Heart right ventricle (tissue), 16 donors: ENCODE results near the gene ING5. TPM values are rescaled to one million over a fixed set of nuclear protein-coding genes. Genes with fewer than 3 reads are reported as not detected.

Experiments used
- ATAC-seq, 8 donors: fragments of 200-7000 bp; cut with Tn5 transposase; one replicate each; pipeline ENCODE4 v1.9.1; 2020; ENCODE audit warnings: mild to moderate bottlenecking in 8 of 8, moderate library complexity in 8 of 8, moderate number of reproducible peaks in 1 of 8
- DNase-seq, 2 donors: peaks; one replicate each; pipeline ENCODE4 v3.0.0-alpha.2; 2020
- H3K27ac ChIP-seq, 10 donors: fragments of 200-600 bp; sonication (generic) in 2 of 10; one replicate each; pipeline versions ENCODE4 v1.5.0 to v1.8.0; 2020 to 2022; ENCODE audit warnings: mild to moderate bottlenecking in 3 of 10
- H3K27me3 ChIP-seq, 7 donors: fragments of 200-600 bp; one replicate each; pipeline ENCODE4 v1.8.0; 2021 to 2022; ENCODE audit warnings: mild to moderate bottlenecking in 2 of 7
- H3K36me3 ChIP-seq, 9 donors: fragments of 200-600 bp; sonication (generic) in 1 of 9; one replicate each; pipeline versions ENCODE4 v1.5.0 to v1.8.0; 2020 to 2022; ENCODE audit warnings: mild to moderate bottlenecking in 2 of 9
- H3K4me1 ChIP-seq, 9 donors: fragments of 200-600 bp; sonication (generic) in 1 of 9; one replicate each; pipeline versions ENCODE4 v1.5.0 to v1.8.0; 2020 to 2022; ENCODE audit warnings: mild to moderate bottlenecking in 4 of 9
- H3K4me3 ChIP-seq, 10 donors: fragments of 200-600 bp; sonication (generic) in 2 of 10; one replicate each; pipeline versions ENCODE4 v1.5.0 to v1.8.0; 2020 to 2022; ENCODE audit warnings: mild to moderate bottlenecking in 7 of 10, moderate library complexity in 2 of 10
- H3K9me3 ChIP-seq, 11 donors: fragments of 200-600 bp in 10 of 11; sonication (generic) in 2 of 11; one replicate each; pipeline versions ENCODE4 v1.5.0 to v1.8.0; 2013 to 2022; ENCODE audit warnings: mild to moderate bottlenecking in 2 of 11, control low read depth in 1 of 11, moderate library complexity in 1 of 11
- WGBS, 2 donors: extraction: QIAGEN DNeasy Blood & Tissue Kit; methylation state at CpG; one replicate each; pipeline ENCODE4 v1.1.7; 2013; ENCODE audit warnings: inconsistent platforms in 1 of 2; 5-methylcytosine and 5-hydroxymethylcytosine counted together
- intact Hi-C, 10 donors: fragments of 100-400 bp; cut with DNase I; formaldehyde crosslinking; loops; one replicate each; pipeline versions ENCODE4 v1.11.1 to v1.14.2; 2022
- polyA plus RNA-seq, 2 donors: library from polyadenylated mRNA; stranded (reverse); fragments of 200-250 nt; gene quantifications; one replicate each; pipeline ENCODE4 v1.2.3, GENCODE V29; 2013
- total RNA-seq, 10 donors: library from RNA; stranded (reverse); fragmentation: NEBNext Ultra II Directional in 3 of 10; extraction: Animal tissue kit (Norgen Biotek cat#: 25700) in 3 of 10; gene quantifications; one replicate each; pipeline versions ENCODE4 v1.2.1 to v1.2.4, GENCODE V29; 2021 to 2023
- TF ChIP-seq, protein P1 (sequence below), 9 donors: fragments of 200-600 bp; sonication (generic) in 2 of 9; IDR thresholded peaks; one replicate each; pipeline versions ENCODE4 v1.5.0 to v1.8.0; 2021 to 2022; ENCODE audit warnings: antibody characterized with exemption in 9 of 9, mild to moderate bottlenecking in 5 of 9, moderate library complexity in 1 of 9
- donor health status: Arrhythmogenic right ventricular cardiomyopathy.
- donor health status: ischemic (EF 13 %, LVEDD 7.1; RV severe dilation, severe dysfunction).
- donor health status: healthy with polysubstance abuse.
- donor health status: DM: no; HTN: yes; CAD: no.
- donor health status: DM: no; HTN: no; CAD: no.
- donor health status: ischemic (EF 25% LVEDD 6.9; RV normal size, moderate dysfunction).
- donor health status: ischemic (EF 25% LVEDD 5.7; RV mildly dilated, moderate dysfunction).
- donor health status: healthy.
- donor health status: DM: yes; HTN: yes; CAD: no.
- donor health status: Ischemic cardiomyopathy.
- donor health status: ischemic (EF 35%, LVEDD 5.7; RV mildly dilated, moderate dysfunction).
- donor health status: nonischemic (EF 11% LVEDD 7.7; RV severe dilation, severe dysfunction).
- donor health status: DM: yes; HTN: yes; CAD: no.
- donor health status: PGD.
- donor health status: ischemic (EF 29% LVEDD 5.4; RV normal size, mild dysfunction).
- donor health status: nonischemic (EF 23%, LVEDD 6.1; RV moderate dilation, normal function).

The ING5 gene
- total and polyA plus RNA-seq, 12 donors: 10.4 to 49.9 (median 17.5) TPM

DNA sequence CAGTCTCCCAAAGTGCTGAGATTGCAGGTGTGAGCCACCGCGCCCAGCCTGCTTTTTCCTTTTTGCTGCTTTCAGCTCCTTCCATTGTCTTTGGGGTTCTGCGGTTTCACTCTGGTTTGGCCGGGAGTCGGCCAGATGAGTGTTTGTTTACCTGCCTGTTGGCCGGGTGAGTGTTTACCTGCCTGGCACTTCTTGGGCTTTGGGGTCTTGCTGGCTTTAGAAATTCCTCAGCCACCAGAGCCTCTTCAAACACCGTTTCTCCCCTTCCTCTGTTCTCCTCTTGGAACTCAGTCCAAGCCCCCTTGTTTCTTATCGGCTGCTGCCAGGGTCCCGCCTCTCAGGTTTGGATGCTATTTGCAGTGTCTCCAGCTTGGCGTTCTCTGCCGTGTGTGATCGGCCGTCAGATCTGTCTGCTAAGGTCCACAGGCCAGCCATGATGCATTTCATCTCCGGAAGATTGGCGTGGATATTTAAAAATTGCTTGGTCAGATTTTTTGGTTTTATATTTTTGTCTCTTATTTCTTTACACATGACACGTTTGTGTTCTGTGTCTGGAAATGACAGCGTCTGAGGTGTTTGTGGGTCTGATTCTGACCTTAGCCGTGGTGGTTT lies 60.6 kb downstream of the ING5 start:
- DNase-seq: no peak
- 80 to 84% methylated on average over 18 of the region's 18 CpGs for WGBS, 2 donors
- Histone ChIP-seq H3K27ac (peak overlapping the region in 1 of 10 donors; percentile 51), H3K36me3 (peaks cover 0 to 31% (median 0%) of the 10 kb centered on the region in 9 donors), H3K4me3 (no peak overlapping the region), H3K27me3 (no peaks in the 10 kb centered on the region), H3K4me1 (no peaks in the 10 kb centered on the region), H3K9me3 (peaks cover 0 to 6% (median 0%) of the 10 kb centered on the region in 11 donors)
- ATAC-seq: peak in 2 of 8 donors; percentile 12 to 14
- intact Hi-C loops: no loop called here
- TF ChIP-seq, protein P1, sequence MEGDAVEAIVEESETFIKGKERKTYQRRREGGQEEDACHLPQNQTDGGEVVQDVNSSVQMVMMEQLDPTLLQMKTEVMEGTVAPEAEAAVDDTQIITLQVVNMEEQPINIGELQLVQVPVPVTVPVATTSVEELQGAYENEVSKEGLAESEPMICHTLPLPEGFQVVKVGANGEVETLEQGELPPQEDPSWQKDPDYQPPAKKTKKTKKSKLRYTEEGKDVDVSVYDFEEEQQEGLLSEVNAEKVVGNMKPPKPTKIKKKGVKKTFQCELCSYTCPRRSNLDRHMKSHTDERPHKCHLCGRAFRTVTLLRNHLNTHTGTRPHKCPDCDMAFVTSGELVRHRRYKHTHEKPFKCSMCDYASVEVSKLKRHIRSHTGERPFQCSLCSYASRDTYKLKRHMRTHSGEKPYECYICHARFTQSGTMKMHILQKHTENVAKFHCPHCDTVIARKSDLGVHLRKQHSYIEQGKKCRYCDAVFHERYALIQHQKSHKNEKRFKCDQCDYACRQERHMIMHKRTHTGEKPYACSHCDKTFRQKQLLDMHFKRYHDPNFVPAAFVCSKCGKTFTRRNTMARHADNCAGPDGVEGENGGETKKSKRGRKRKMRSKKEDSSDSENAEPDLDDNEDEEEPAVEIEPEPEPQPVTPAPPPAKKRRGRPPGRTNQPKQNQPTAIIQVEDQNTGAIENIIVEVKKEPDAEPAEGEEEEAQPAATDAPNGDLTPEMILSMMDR (IDR thresholded peaks at IDR 0.05): no peak

DNA sequence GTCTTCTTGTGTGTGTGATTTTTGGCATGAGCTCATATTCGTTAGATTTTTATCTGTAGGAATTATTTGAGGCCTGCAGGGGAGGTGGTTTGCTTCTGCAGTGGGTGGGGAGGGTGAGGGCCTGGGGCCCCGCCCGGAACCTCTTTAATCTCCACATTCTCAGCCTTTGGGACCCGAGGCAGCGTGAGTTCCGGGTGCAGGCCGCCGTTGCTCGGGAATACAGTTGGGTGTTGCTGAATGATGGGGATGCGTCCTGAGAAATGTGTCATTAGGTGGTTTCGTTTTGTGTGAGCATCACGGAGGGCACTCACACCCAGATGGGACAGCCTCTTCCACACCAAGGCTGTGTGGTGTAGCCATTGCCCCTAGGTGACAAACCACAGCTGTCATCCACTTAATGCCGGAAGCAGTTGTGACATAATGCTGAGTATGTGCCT lies 61.1 kb downstream of the ING5 start:
- TF ChIP-seq, protein P1 (IDR thresholded peaks at IDR 0.05): no peak
- Histone ChIP-seq H3K4me1 (no peaks in the 10 kb centered on the region), H3K36me3 (peaks cover 0 to 26% (median 0%) of the 10 kb centered on the region in 9 donors), H3K27me3 (no peaks in the 10 kb centered on the region), H3K27ac (no peak overlapping the region), H3K9me3 (peaks cover 0 to 6% (median 0%) of the 10 kb centered on the region in 11 donors), H3K4me3 (no peak overlapping the region)
- ATAC-seq: peak in 4 of 8 donors; percentile 47 to 65 (median 51)
- DNase-seq: no peak
- 86 to 88% methylated on average over 13 of the region's 13 CpGs for WGBS, 2 donors
- intact Hi-C loops: no loop called here

DNA sequence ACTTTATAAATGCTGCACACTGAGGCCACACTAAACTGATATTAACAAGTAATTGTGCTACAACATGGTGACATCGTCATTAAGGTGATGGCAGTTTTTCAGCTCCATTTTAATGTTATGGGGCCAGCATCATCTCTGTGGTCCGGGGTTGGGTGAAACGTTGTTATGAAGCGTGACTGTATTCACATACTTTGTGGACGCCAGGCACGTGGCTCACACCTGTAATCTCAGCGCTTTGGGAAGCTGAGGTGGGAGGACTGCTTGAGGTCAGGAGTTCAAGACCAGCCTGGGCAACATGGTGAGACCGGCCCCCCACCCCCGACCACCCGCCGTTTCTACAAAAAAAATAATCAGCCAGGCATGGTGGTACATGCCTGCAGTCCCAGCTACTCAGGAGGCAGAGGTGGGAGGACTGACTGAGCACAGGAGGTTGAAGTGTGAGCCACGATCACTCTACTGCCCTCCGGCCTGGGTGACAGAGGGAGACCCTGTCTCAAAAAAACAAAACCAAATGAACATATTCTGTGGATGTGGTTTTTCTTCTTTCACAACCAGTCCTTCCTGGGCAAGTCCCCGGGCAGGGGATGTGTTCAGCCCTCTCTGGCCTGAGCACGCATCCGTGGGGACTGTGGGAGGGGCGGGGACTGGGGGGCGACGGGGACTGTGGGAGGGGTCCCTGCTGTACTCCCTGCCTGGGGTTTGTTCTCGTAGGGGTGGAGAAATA lies 61.9 kb downstream of the ING5 start:
- no peak overlapping the region for H3K4me3 ChIP-seq
- peaks cover 0 to 25% (median 0%) of the 10 kb centered on the region in 9 donors for H3K36me3 ChIP-seq
- 74 to 83% methylated on average over 20 of the region's 20 CpGs for WGBS, 2 donors
- DNase-seq (no peak), ATAC-seq (peak in 1 of 8 donors; percentile 9)
- TF ChIP-seq, protein P1 (IDR thresholded peaks at IDR 0.05): no peak
- peaks cover 0 to 6% (median 0%) of the 10 kb centered on the region in 11 donors for H3K9me3 ChIP-seq
- intact Hi-C loops: no loop called here
- H3K4me1 ChIP-seq: no peaks in the 10 kb centered on the region
- H3K27me3 ChIP-seq: no peaks in the 10 kb centered on the region
- no peak overlapping the region for H3K27ac ChIP-seq

DNA sequence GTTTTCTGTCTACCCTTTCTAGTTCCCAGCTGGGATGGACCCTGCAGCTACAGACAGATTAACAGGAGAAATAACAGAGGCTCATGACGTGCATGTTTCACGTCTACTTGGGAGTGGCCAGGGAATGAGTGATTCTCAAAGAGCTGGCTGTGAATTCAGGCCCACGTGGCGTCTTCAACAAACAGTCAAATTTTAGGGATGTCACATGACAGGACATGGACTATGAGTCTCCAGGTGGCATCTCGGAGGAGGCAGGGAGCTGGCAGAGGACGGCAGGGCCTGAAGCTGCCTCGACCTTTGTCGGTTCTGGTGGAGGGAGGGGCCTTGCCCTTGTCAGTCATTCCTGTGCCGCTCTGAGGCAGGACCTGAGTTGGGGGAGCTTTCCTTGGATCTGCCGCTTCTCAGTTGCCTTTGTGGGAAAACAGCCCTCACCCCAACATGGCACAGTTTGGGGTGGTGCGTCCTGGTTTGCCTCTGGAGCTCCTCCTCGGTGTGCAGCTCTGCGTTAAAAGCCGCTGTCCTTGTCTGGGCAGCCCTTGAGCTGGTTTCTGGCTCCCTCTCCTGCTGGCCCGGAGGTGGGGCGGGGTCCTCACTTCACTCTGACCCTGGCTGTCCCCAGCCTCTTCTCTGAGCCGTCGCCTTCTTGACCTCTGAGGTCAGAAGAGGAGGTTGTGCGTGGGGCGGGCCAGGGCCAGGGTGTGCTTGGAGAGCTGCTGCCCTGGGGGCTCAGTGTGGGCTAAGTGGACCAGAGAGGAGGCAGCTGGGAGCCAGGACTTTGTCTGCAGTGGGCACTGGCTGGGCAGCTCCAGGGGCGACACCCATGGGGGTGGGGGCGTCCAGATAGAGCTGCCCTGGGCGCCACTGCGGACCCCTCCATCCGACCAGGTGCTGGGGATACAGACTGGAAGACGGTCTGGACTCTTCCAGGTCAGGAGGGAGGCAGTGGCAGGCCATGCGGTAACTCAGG lies 62.7 kb downstream of the ING5 start:
- DNase-seq (no peak), ATAC-seq (no peak)
- peaks cover 0 to 6% (median 0%) of the 10 kb centered on the region in 11 donors for H3K9me3 ChIP-seq
- H3K4me3 ChIP-seq: no peak overlapping the region
- no peaks in the 10 kb centered on the region for H3K4me1 ChIP-seq
- H3K27ac ChIP-seq: no peak overlapping the region
- intact Hi-C loops: no loop called here
- H3K27me3 ChIP-seq: no peaks in the 10 kb centered on the region
- peaks cover 0 to 17% (median 0%) of the 10 kb centered on the region in 9 donors for H3K36me3 ChIP-seq
- TF ChIP-seq, protein P1 (IDR thresholded peaks at IDR 0.05): no peak
- WGBS, 2 donors: 84 to 87% methylated on average over 27 of the region's 27 CpGs
